CD14-positive monocyte (primary cell): ENCODE data around the gene SLC25A11. TPM values are rescaled to one million over a fixed set of nuclear protein-coding genes. Genes with fewer than 3 reads are reported as not detected.

Experiments
- DNase-seq, 3 donors: peaks; one replicate each; pipeline ENCODE4 v3.0.0-alpha.2; 2011 to 2022
- H2AFZ ChIP-seq: 2 replicates; pipeline ENCODE4 v1.6.0; 2012; ENCODE audit warnings: mild to moderate bottlenecking, low read depth, low read length, inconsistent platforms; ENCODE audit not compliant: insufficient read depth, poor library complexity, severe bottlenecking
- H3K27ac ChIP-seq, 2 donors: 1 replicate in 1 of 2; 2 replicates in 1 of 2; pipeline ENCODE4 v1.5.1; 2012 to 2013; ENCODE audit warnings: low read length in 2 of 2, control low read depth in 1 of 2, inconsistent platforms in 1 of 2, low read depth in 1 of 2, mild to moderate bottlenecking in 1 of 2
- H3K27me3 ChIP-seq, 2 donors: one replicate each; pipeline versions ENCODE4 v1.6.0 to v1.6.1; 2011 to 2013; ENCODE audit warnings: low read length in 2 of 2; ENCODE audit not compliant: control insufficient read depth in 2 of 2, insufficient read depth in 2 of 2
- H3K36me3 ChIP-seq, 2 donors: replicated peaks in 1 of 2; 1 replicate in 1 of 2; 2 replicates in 1 of 2; pipeline versions ENCODE4 v1.5.1 to v1.6.1; 2012 to 2013; ENCODE audit warnings: low read length in 2 of 2, control low read depth in 1 of 2, inconsistent platforms in 1 of 2, mild to moderate bottlenecking in 1 of 2; ENCODE audit not compliant: insufficient read depth in 2 of 2, control insufficient read depth in 1 of 2
- H3K4me1 ChIP-seq, 2 donors: 1 replicate in 1 of 2; 2 replicates in 1 of 2; pipeline versions ENCODE4 v1.5.1 to v1.6.1; 2012 to 2013; ENCODE audit warnings: low read length in 2 of 2, control low read depth in 1 of 2, inconsistent platforms in 1 of 2, mild to moderate bottlenecking in 1 of 2, moderate library complexity in 1 of 2; ENCODE audit not compliant: insufficient read depth in 2 of 2, control insufficient read depth in 1 of 2
- H3K4me2 ChIP-seq: replicated peaks from 2 replicates; pipeline ENCODE3; 2012; ENCODE audit warnings: low read length, moderate library complexity, mild to moderate bottlenecking; ENCODE audit not compliant: poor library complexity, severe bottlenecking; ENCODE audit errors: extremely low read depth
- H3K4me3 ChIP-seq, 3 experiments: fragments of 200-600 bp in 1 of 3; sonication (generic) in 1 of 3; replicated peaks in 1 of 3; 1 replicate in 2 of 3; 2 replicates in 1 of 3; pipeline ENCODE4 v1.5.1; 2011 to 2013; ENCODE audit warnings: low read length in 3 of 3, mild to moderate bottlenecking in 3 of 3, control low read depth in 2 of 3, low read depth in 2 of 3, inconsistent platforms in 1 of 3, moderate library complexity in 1 of 3
- H3K79me2 ChIP-seq: 2 replicates; pipeline ENCODE4 v1.6.0; 2012; ENCODE audit warnings: mild to moderate bottlenecking, control low read depth, inconsistent platforms, low read length, moderate library complexity; ENCODE audit not compliant: insufficient read depth
- H3K9ac ChIP-seq: 2 replicates; pipeline ENCODE4 v1.6.0; 2017; ENCODE audit warnings: low read length, mild to moderate bottlenecking; ENCODE audit not compliant: insufficient read depth, poor library complexity, severe bottlenecking
- H3K9me3 ChIP-seq, 2 donors: replicated peaks in 1 of 2; 1 replicate in 1 of 2; 2 replicates in 1 of 2; pipeline versions ENCODE4 v1.5.1 to v1.6.1; 2012 to 2013; ENCODE audit warnings: low read length in 2 of 2, control low read depth in 1 of 2; ENCODE audit not compliant: control insufficient read depth in 1 of 2, insufficient read depth in 1 of 2
- H4K20me1 ChIP-seq: 2 replicates; pipeline ENCODE4 v1.6.0; 2012; ENCODE audit warnings: mild to moderate bottlenecking, low read length, control low read depth, moderate library complexity; ENCODE audit not compliant: insufficient read depth
- H3K27ac Mint-ChIP-seq, 7 donors: one replicate each; pipeline ENCODE4 v1.8.0; 2020; ENCODE audit warnings: mild to moderate bottlenecking in 7 of 7, mixed read lengths in 7 of 7, moderate library complexity in 6 of 7, inconsistent platforms in 2 of 7
- H3K27me3 Mint-ChIP-seq, 3 donors: one replicate each; pipeline ENCODE4 v1.8.0; 2021 to 2022; ENCODE audit warnings: low read depth in 3 of 3, mild to moderate bottlenecking in 3 of 3, mixed read lengths in 3 of 3, moderate library complexity in 3 of 3, inconsistent platforms in 1 of 3
- H3K36me3 Mint-ChIP-seq, 2 donors: one replicate each; pipeline ENCODE4 v1.8.0; 2020; ENCODE audit warnings: mixed read lengths in 2 of 2, inconsistent platforms in 1 of 2, mild to moderate bottlenecking in 1 of 2
- H3K4me1 Mint-ChIP-seq: one replicate; pipeline ENCODE4 v1.8.0; 2020; ENCODE audit warnings: mild to moderate bottlenecking, mixed read lengths
- H3K4me3 Mint-ChIP-seq, 2 donors: one replicate each; pipeline ENCODE4 v1.8.0; 2020; ENCODE audit warnings: mild to moderate bottlenecking in 2 of 2, mixed read lengths in 2 of 2, moderate library complexity in 1 of 2
- H3K9me3 Mint-ChIP-seq, 7 donors: one replicate each; pipeline ENCODE4 v1.8.0; 2020 to 2022; ENCODE audit warnings: mixed read lengths in 7 of 7, mild to moderate bottlenecking in 6 of 7, moderate library complexity in 6 of 7, inconsistent platforms in 2 of 7
- WGBS: methylation state at CpG from one replicate; pipeline ENCODE4 v1.1.5; 2013; ENCODE audit warnings: missing lambda C conversion rate; ENCODE audit not compliant: insufficient coverage; 5-methylcytosine and 5-hydroxymethylcytosine counted together
- intact Hi-C, 2 donors: fragments of 100-400 bp; cut with micrococcal nuclease; formaldehyde crosslinking; loops; one replicate each; pipeline versions ENCODE4 v1.15.0 to v1.15.1; 2023
- polyA plus RNA-seq, 3 donors: library from polyadenylated mRNA; depleted of rRNA in 1 of 3; unstranded in 2 of 3; stranded (reverse) in 1 of 3; fragments of 300-500 nt in 2 of 3; fragments of >200 nt in 1 of 3; fragmentation: Illumina TruSeq in 2 of 3; gene quantifications; 1 replicate in 2 of 3; 2 replicates in 1 of 3; pipeline ENCODE4 v1.2.3, GENCODE V29; 2012 to 2021
- TF ChIP-seq, protein P1 (sequence below): fragments of 200-600 bp; IDR thresholded peaks from one replicate; pipeline ENCODE4 v1.8.0; 2022; ENCODE audit warnings: antibody characterized with exemption, mild to moderate bottlenecking

SLC25A11 gene
- polyA plus RNA-seq, 3 donors: 65.2 to 138 (median 111) TPM

- H3K27ac Mint-ChIP-seq: peak overlapping the region; percentile 95 to 99 (median 97)
- peak in 2 of 3 donors; percentile 56 to 65 for DNase-seq
- H3K27me3 Mint-ChIP-seq: peaks cover 0 to 5% (median 0%) of the 10 kb centered on the region in 3 donors
- no peak overlapping the region for H2AFZ ChIP-seq
- intact Hi-C loops: no loop called here
- peak overlapping the region; percentile 61 for H3K9ac ChIP-seq
- WGBS: 0% methylated on average over 2 of the region's 3 CpGs
- peaks cover 44 to 51% of the 10 kb centered on the region in 2 donors for H3K36me3 Mint-ChIP-seq
- H3K27me3 ChIP-seq: no peaks in the 10 kb centered on the region
- H3K4me3 ChIP-seq: peak overlapping the region in 1 of 3 experiments; percentile 94
- peaks cover 86% of the 10 kb centered on the region for H3K79me2 ChIP-seq
- peak overlapping the region; percentile 85 to 94 for H3K27ac ChIP-seq
- peaks cover 65 to 77% of the 10 kb centered on the region in 2 donors for H3K4me1 ChIP-seq
- H4K20me1 ChIP-seq: peaks cover 72% of the 10 kb centered on the region
- H3K4me3 Mint-ChIP-seq: peak overlapping the region; percentile 68 to 86
- H3K36me3 ChIP-seq: peaks cover 32 to 43% of the 10 kb centered on the region in 2 donors
- H3K4me2 ChIP-seq: peak overlapping the region; percentile 98
- no peaks in the 10 kb centered on the region for H3K9me3 ChIP-seq
- H3K9me3 Mint-ChIP-seq: no peaks in the 10 kb centered on the region
- peaks cover 67% of the 10 kb centered on the region for H3K4me1 Mint-ChIP-seq
- TF ChIP-seq, protein P1, sequence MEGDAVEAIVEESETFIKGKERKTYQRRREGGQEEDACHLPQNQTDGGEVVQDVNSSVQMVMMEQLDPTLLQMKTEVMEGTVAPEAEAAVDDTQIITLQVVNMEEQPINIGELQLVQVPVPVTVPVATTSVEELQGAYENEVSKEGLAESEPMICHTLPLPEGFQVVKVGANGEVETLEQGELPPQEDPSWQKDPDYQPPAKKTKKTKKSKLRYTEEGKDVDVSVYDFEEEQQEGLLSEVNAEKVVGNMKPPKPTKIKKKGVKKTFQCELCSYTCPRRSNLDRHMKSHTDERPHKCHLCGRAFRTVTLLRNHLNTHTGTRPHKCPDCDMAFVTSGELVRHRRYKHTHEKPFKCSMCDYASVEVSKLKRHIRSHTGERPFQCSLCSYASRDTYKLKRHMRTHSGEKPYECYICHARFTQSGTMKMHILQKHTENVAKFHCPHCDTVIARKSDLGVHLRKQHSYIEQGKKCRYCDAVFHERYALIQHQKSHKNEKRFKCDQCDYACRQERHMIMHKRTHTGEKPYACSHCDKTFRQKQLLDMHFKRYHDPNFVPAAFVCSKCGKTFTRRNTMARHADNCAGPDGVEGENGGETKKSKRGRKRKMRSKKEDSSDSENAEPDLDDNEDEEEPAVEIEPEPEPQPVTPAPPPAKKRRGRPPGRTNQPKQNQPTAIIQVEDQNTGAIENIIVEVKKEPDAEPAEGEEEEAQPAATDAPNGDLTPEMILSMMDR: no peak
Observed at GRCh38 chr17:4944163-4944553, 4.3 kb upstream of the SLC25A11 start.

GRCh38 chr17:4942760-4943508 lies 3.1 kb upstream of the SLC25A11 start:
- H3K27me3 Mint-ChIP-seq: peaks cover 0 to 5% (median 0%) of the 10 kb centered on the region in 3 donors
- H3K36me3 ChIP-seq: peaks cover 37 to 49% of the 10 kb centered on the region in 2 donors
- H3K4me2 ChIP-seq: peak overlapping the region; percentile 98
- H3K9ac ChIP-seq: no peak overlapping the region
- intact Hi-C loops: no loop called here
- peaks cover 77% of the 10 kb centered on the region for H4K20me1 ChIP-seq
- H3K27ac Mint-ChIP-seq: peak overlapping the region; percentile 63 to 99 (median 97)
- H2AFZ ChIP-seq: no peak overlapping the region
- H3K4me1 ChIP-seq: peaks cover 74 to 82% of the 10 kb centered on the region in 2 donors
- peak overlapping the region; percentile 85 to 94 for H3K27ac ChIP-seq
- H3K4me3 ChIP-seq: peak overlapping the region in 1 of 3 experiments; percentile 94
- 97% methylated on average over 3 of the region's 13 CpGs for WGBS
- TF ChIP-seq, protein P1: no peak
- peaks cover 74% of the 10 kb centered on the region for H3K4me1 Mint-ChIP-seq
- H3K79me2 ChIP-seq: peaks cover 94% of the 10 kb centered on the region
- no peaks in the 10 kb centered on the region for H3K9me3 Mint-ChIP-seq
- no peak for DNase-seq
- no peaks in the 10 kb centered on the region for H3K27me3 ChIP-seq
- peaks cover 52 to 59% of the 10 kb centered on the region in 2 donors for H3K36me3 Mint-ChIP-seq
- no peak overlapping the region for H3K4me3 Mint-ChIP-seq
- H3K9me3 ChIP-seq: no peaks in the 10 kb centered on the region
